Measurements from ENCODE around the gene SPP1. TPM values are rescaled to one million over a fixed set of nuclear protein-coding genes. Genes with fewer than 3 reads are reported as not detected.
"Not testable (repeated sequence)": the region's sequence is repeated elsewhere in the genome, so short reads cannot be mapped to it uniquely, and the experiment has no call there.

SPP1 gene
- total RNA-seq, 4 donors from 2014 or later = 4.3 to 31.2 (median 19.3) TPM; not detected in 1

- Histone ChIP-seq H3K9me3 (no peaks in the 10 kb centered on the region), H3K27me3 (no peaks in the 10 kb centered on the region), H3K36me3 (no peaks in the 10 kb centered on the region), H3K27ac (no peak overlapping the region), H3K4me1 (no peaks in the 10 kb centered on the region), H3K4me3 (no peak overlapping the region)
- no peak for TF ChIP-seq CTCF (IDR thresholded peaks at IDR 0.05)
- no peak for TF ChIP-seq POLR2A (IDR thresholded peaks at IDR 0.05)
- no peak for DNase-seq
Observed at GRCh38 chr4:87934157-87934704, 41.3 kb upstream of the SPP1 start.

GRCh38 chr4:87934973-87935372, 40.5 kb upstream of the SPP1 start:
- no peak for DNase-seq
- Histone ChIP-seq H3K36me3 (no peaks in the 10 kb centered on the region), H3K4me1 (no peaks in the 10 kb centered on the region), H3K9me3 (no peaks in the 10 kb centered on the region), H3K4me3 (no peak overlapping the region), H3K27me3 (no peaks in the 10 kb centered on the region), H3K27ac (no peak overlapping the region)
- no peak for TF ChIP-seq CTCF (IDR thresholded peaks at IDR 0.05)
- no peak for TF ChIP-seq POLR2A (IDR thresholded peaks at IDR 0.05)

- not testable (repeated sequence) for H3K4me3 ChIP-seq, DNase-seq, H3K36me3 ChIP-seq, H3K27me3 ChIP-seq, H3K27ac ChIP-seq, H3K4me1 ChIP-seq, H3K9me3 ChIP-seq
Observed at GRCh38 chr4:87935954-87936353, 39.6 kb upstream of the SPP1 start.

GRCh38 chr4:87937523-87937922, 38.0 kb upstream of the SPP1 start:
- no peak overlapping the region for H3K27ac ChIP-seq
- TF ChIP-seq CTCF (IDR thresholded peaks at IDR 0.05) (no peak), POLR2A (IDR thresholded peaks at IDR 0.05) (no peak)
- no peak overlapping the region for H3K4me3 ChIP-seq
- DNase-seq = no peak
- H3K4me1 ChIP-seq = no peaks in the 10 kb centered on the region
- H3K36me3 ChIP-seq = no peaks in the 10 kb centered on the region
- H3K9me3 ChIP-seq = no peaks in the 10 kb centered on the region
- H3K27me3 ChIP-seq = no peaks in the 10 kb centered on the region

GRCh38 chr4:87938746-87939145, 36.8 kb upstream of the SPP1 start:
- DNase-seq = no peak
- no peaks in the 10 kb centered on the region for H3K9me3 ChIP-seq
- no peaks in the 10 kb centered on the region for H3K4me1 ChIP-seq
- H3K4me3 ChIP-seq = no peak overlapping the region
- H3K36me3 ChIP-seq = no peaks in the 10 kb centered on the region
- TF ChIP-seq POLR2A (IDR thresholded peaks at IDR 0.05) (no peak), CTCF (IDR thresholded peaks at IDR 0.05) (no peak)
- no peak overlapping the region for H3K27ac ChIP-seq
- no peaks in the 10 kb centered on the region for H3K27me3 ChIP-seq

GRCh38 chr4:87939978-87940690, 35.4 kb upstream of the SPP1 start:
- Histone ChIP-seq H3K9me3 (no peaks in the 10 kb centered on the region), H3K4me1 (no peaks in the 10 kb centered on the region), H3K4me3 (no peak overlapping the region), H3K36me3 (no peaks in the 10 kb centered on the region), H3K27me3 (no peaks in the 10 kb centered on the region), H3K27ac (no peak overlapping the region)
- DNase-seq = no peak
- TF ChIP-seq POLR2A (IDR thresholded peaks at IDR 0.05) (no peak), CTCF (IDR thresholded peaks at IDR 0.05) (no peak)

GRCh38 chr4:87940809-87941208, 34.7 kb upstream of the SPP1 start:
- H3K27me3 ChIP-seq, H3K27ac ChIP-seq, H3K4me1 ChIP-seq, H3K36me3 ChIP-seq, H3K9me3 ChIP-seq, H3K4me3 ChIP-seq, DNase-seq: not testable (repeated sequence)

All from Peyer's patch (tissue), 4 donors.